ENCODE results near the gene ABCA8. TPM values are rescaled to one million over a fixed set of nuclear protein-coding genes. Genes with fewer than 3 reads are reported as not detected.

ABCA8 gene
- total and polyA plus RNA-seq, 10 of the 15 experiments (the other 5 are each of a cell fraction or from before 2014, with no cell fraction given) = 0.05 to 0.15 TPM; not detected in 8

DNA sequence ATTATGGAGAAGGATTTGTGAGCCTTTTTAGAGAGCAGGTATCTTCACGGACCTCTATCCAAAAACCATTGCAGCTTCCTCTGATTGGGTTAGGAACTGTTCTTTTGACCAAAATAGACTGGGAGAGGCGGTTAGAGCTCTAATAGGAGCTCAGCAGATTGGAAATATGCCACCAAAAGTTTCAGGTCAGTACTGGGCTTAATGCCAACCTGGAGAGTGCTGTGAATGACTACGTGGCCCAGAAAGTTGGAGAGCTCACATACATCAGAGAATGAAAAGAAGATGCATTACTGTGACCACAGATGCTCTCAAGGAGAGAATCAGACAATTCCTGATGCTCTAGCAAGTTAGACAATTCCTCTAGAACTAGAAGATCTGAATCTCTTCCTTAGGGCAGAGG lies 86.5 kb downstream of the ABCA8 start:
- ChIA-PET CTCF (interaction anchor here (2.1 kb wide), 1 partner anchor 25 kb away, joined by 6 read pairs; no protein-coding TSS in a partner anchor), SMC1A (ENCODE audit: uncharacterized antibody, unreplicated experiment) (interaction anchor here (0.6 to 1.1 kb wide), 3 partner anchors 10 to 31 kb away, joined by 3 read pairs; no protein-coding TSS in a partner anchor), POLR2A (no interaction called here), RAD21 (ENCODE audit: unreplicated experiment) (no interaction called here)
- Histone ChIP-seq H3K36me3 (ENCODE audit: control insufficient read depth in 2 of 2, insufficient read depth in 2 of 2, low read length in 1 of 2) (no peaks in the 10 kb centered on the region), H2AFZ (ENCODE audit: control insufficient read depth, low read depth, low read length) (no peak overlapping the region), H3K4me2 (ENCODE audit: control insufficient read depth, insufficient read depth) (no peak overlapping the region), H3K9ac (ENCODE audit: control insufficient read depth, insufficient read depth, low read length) (no peak overlapping the region), H3K79me2 (ENCODE audit: control insufficient read depth, insufficient read depth, low read length) (no peaks in the 10 kb centered on the region), H3K9me3 (replicated peaks; ENCODE audit: control insufficient read depth, insufficient read depth, low read length) (no peaks in the 10 kb centered on the region), H4K20me1 (ENCODE audit: control insufficient read depth, insufficient read depth) (no peaks in the 10 kb centered on the region), H3K27ac (ENCODE audit: control insufficient read depth, insufficient read depth) (no peak overlapping the region), H3K4me1 (ENCODE audit: control insufficient read depth, insufficient read depth, low read length) (no peaks in the 10 kb centered on the region), H3K27me3 (replicated peaks in 1 of 2; ENCODE audit: control insufficient read depth in 2 of 2, insufficient read depth in 2 of 2, low read length in 1 of 2) (no peaks in the 10 kb centered on the region), H3K4me3 (no peak overlapping the region)
- ATAC-seq (no peak), FAIRE-seq (no peak), DNase-seq (ENCODE audit: low read depth, low spot score) (no peak)
- 5% methylated on average over 3 of the region's 3 CpGs for WGBS (ENCODE audit: insufficient coverage, insufficient replicate concordance, low lambda C conversion rate, missing lambda C conversion rate)
- BruUV-seq (replicated peaks) = no TSS peak
- TF ChIP-seq MXI1 (IDR thresholded peaks at IDR 0.05; ENCODE audit: low read depth, low read length) = no peak
- TF ChIP-seq NR2F1 (conservative IDR thresholded peaks at IDR 0.05) = no peak
- no peak for TF ChIP-seq NR2C2 (IDR thresholded peaks at IDR 0.05; ENCODE audit: borderline replicate concordance, control insufficient read depth, insufficient read length, low read depth)
- TF ChIP-seq IKZF2 (IDR thresholded peaks at IDR 0.05) = no peak
- TF ChIP-seq ZSCAN29 (IDR thresholded peaks at IDR 0.05) = no peak
- no peak for TF ChIP-seq RELA (IDR thresholded peaks at IDR 0.05; ENCODE audit: borderline replicate concordance, partially characterized antibody)
- TF ChIP-seq POU2F2 (IDR thresholded peaks at IDR 0.05; ENCODE audit: borderline replicate concordance, low read depth, low read length) = no peak
- TF ChIP-seq ETV6 (conservative IDR thresholded peaks at IDR 0.05 in 1 of 2, IDR thresholded peaks at IDR 0.05 in 1 of 2; ENCODE audit: borderline replicate concordance in 1 of 2, low read depth in 1 of 2) = no peak
- TF ChIP-seq ZNF24 (IDR thresholded peaks at IDR 0.05) = no peak
- TF ChIP-seq REST (IDR thresholded peaks at IDR 0.05; ENCODE audit: low read depth, low read length) = no peak
- no peak for TF ChIP-seq POLR2A (IDR thresholded peaks at IDR 0.05; ENCODE audit: low read depth, low read length)
- TF ChIP-seq CREB1 (IDR thresholded peaks at IDR 0.05; ENCODE audit: low read depth) = no peak
- no peak for TF ChIP-seq ATF3 (IDR thresholded peaks at IDR 0.05; ENCODE audit: borderline replicate concordance, extremely low read depth, low read depth, low read length)
- TF ChIP-seq POLR2AphosphoS2 (IDR thresholded peaks at IDR 0.05; ENCODE audit: low read depth, low read length) = no peak
- TF ChIP-seq, protein P1, sequence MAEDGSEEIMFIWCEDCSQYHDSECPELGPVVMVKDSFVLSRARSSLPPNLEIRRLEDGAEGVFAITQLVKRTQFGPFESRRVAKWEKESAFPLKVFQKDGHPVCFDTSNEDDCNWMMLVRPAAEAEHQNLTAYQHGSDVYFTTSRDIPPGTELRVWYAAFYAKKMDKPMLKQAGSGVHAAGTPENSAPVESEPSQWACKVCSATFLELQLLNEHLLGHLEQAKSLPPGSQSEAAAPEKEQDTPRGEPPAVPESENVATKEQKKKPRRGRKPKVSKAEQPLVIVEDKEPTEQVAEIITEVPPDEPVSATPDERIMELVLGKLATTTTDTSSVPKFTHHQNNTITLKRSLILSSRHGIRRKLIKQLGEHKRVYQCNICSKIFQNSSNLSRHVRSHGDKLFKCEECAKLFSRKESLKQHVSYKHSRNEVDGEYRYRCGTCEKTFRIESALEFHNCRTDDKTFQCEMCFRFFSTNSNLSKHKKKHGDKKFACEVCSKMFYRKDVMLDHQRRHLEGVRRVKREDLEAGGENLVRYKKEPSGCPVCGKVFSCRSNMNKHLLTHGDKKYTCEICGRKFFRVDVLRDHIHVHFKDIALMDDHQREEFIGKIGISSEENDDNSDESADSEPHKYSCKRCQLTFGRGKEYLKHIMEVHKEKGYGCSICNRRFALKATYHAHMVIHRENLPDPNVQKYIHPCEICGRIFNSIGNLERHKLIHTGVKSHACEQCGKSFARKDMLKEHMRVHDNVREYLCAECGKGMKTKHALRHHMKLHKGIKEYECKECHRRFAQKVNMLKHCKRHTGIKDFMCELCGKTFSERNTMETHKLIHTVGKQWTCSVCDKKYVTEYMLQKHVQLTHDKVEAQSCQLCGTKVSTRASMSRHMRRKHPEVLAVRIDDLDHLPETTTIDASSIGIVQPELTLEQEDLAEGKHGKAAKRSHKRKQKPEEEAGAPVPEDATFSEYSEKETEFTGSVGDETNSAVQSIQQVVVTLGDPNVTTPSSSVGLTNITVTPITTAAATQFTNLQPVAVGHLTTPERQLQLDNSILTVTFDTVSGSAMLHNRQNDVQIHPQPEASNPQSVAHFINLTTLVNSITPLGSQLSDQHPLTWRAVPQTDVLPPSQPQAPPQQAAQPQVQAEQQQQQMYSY (CRISPR knock-in tag; IDR thresholded peaks at IDR 0.05) = no peak
- in situ Hi-C loops (cut with MboI) = no loop called here
- intact Hi-C loops (cut with micrococcal nuclease; ENCODE audit: unreplicated experiment) = no loop called here

All from GM12878 (cell line).